ENCODE results near the gene ARHGAP1. TPM values are rescaled to one million over a fixed set of nuclear protein-coding genes. Genes with fewer than 3 reads are reported as not detected.

ARHGAP1 gene
- total and polyA plus RNA-seq, 12 donors, result 18.7 to 125 (median 70.2) TPM

- intact Hi-C loops (cut with DNase I), result no loop called here
- DNase-seq, result peak in 1 of 7 donors; percentile 42
- Histone ChIP-seq H3K4me3 (no peak overlapping the region), H3K4me1 (replicated peaks in 1 of 2) (peaks cover 0 to 17% of the 10 kb centered on the region in 2 donors), H3K27ac (peak overlapping the region in 2 of 5 donors; percentile 8 to 56), H3K9me3 (replicated peaks in 1 of 3) (no peaks in the 10 kb centered on the region), H3K36me3 (replicated peaks in 1 of 2) (peaks cover 0 to 77% of the 10 kb centered on the region in 2 donors), H3K27me3 (no peaks in the 10 kb centered on the region)
- 80 to 100% (median 93%) methylated on average over 1 of the region's 1 CpG for WGBS, 4 donors
- TF ChIP-seq CTCF (IDR thresholded peaks at IDR 0.05), result no peak
- TF ChIP-seq POLR2A (IDR thresholded peaks at IDR 0.05), result no peak
These were observed 35.1 kb downstream of the ARHGAP1 start for GRCh38 chr11:46665356-46665755.

GRCh38 chr11:46664612-46665011 is 35.8 kb downstream of the ARHGAP1 start:
- Histone ChIP-seq H3K36me3 (replicated peaks in 1 of 2) (peaks cover 0 to 75% of the 10 kb centered on the region in 2 donors), H3K9me3 (replicated peaks in 1 of 3) (no peaks in the 10 kb centered on the region), H3K4me1 (replicated peaks in 1 of 2) (peaks cover 0 to 17% of the 10 kb centered on the region in 2 donors), H3K27ac (peak overlapping the region in 1 of 5 donors; percentile 8), H3K27me3 (no peaks in the 10 kb centered on the region), H3K4me3 (no peak overlapping the region)
- WGBS, 4 donors, result 68 to 81% (median 71%) methylated on average over 6 of the region's 6 CpGs
- peak in 1 of 7 donors; percentile 40 for DNase-seq
- TF ChIP-seq CTCF (IDR thresholded peaks at IDR 0.05) (no peak), POLR2A (IDR thresholded peaks at IDR 0.05) (no peak)
- intact Hi-C loops (cut with DNase I), result no loop called here

GRCh38 chr11:46663277-46663940 is 37.0 kb downstream of the ARHGAP1 start:
- intact Hi-C loops (cut with DNase I), result no loop called here
- H3K36me3 ChIP-seq (replicated peaks in 1 of 2), result peaks cover 0 to 75% of the 10 kb centered on the region in 2 donors
- peak in 1 of 7 donors; percentile 33 for DNase-seq
- 86 to 91% (median 89%) methylated on average over 4 of the region's 4 CpGs for WGBS, 4 donors
- peaks cover 0 to 17% of the 10 kb centered on the region in 2 donors for H3K4me1 ChIP-seq (replicated peaks in 1 of 2)
- no peak overlapping the region for H3K4me3 ChIP-seq
- no peak overlapping the region for H3K27ac ChIP-seq
- no peaks in the 10 kb centered on the region for H3K27me3 ChIP-seq
- TF ChIP-seq POLR2A (IDR thresholded peaks at IDR 0.05), result no peak
- TF ChIP-seq CTCF (IDR thresholded peaks at IDR 0.05), result no peak
- H3K9me3 ChIP-seq (replicated peaks in 1 of 3), result no peaks in the 10 kb centered on the region

GRCh38 chr11:46662366-46662765 is 38.1 kb downstream of the ARHGAP1 start:
- H3K9me3 ChIP-seq (replicated peaks in 1 of 3), result no peaks in the 10 kb centered on the region
- H3K36me3 ChIP-seq (replicated peaks in 1 of 2), result peaks cover 0 to 76% of the 10 kb centered on the region in 2 donors
- no peak overlapping the region for H3K4me3 ChIP-seq
- H3K4me1 ChIP-seq (replicated peaks in 1 of 2), result peaks cover 0 to 12% of the 10 kb centered on the region in 2 donors
- intact Hi-C loops (cut with DNase I), result no loop called here
- no peaks in the 10 kb centered on the region for H3K27me3 ChIP-seq
- no peak for TF ChIP-seq CTCF (IDR thresholded peaks at IDR 0.05)
- no peak for TF ChIP-seq POLR2A (IDR thresholded peaks at IDR 0.05)
- DNase-seq, result no peak
- H3K27ac ChIP-seq, result no peak overlapping the region

Measured in adrenal gland (tissue), 12 donors.